ENCODE measurements around the gene TMEM79.

The TMEM79 gene

GRCh38 chr1:156281281-156281680 is 2.8 kb upstream of the TMEM79 start:
- TF ChIP-seq CTCF (IDR thresholded peaks at IDR 0.05) (no peak), ZFX (IDR thresholded peaks at IDR 0.05; ENCODE audit: borderline replicate concordance) (no peak)
- peak overlapping the region; percentile 85 for H3K27ac ChIP-seq

GRCh38 chr1:156281693-156282478 is 2.2 kb upstream of the TMEM79 start:
- H3K27ac ChIP-seq: peak overlapping the region; percentile 85
- no peak for TF ChIP-seq ZFX (IDR thresholded peaks at IDR 0.05; ENCODE audit: borderline replicate concordance)
- TF ChIP-seq CTCF (IDR thresholded peaks at IDR 0.05): no peak

GRCh38 chr1:156282479-156283222 is 1.5 kb upstream of the TMEM79 start, which contains the start of gene SMG5:
Gene SMG5, minus strand, starts transcription at chr1:156282825. Its CDS starts 145 bp downstream, at chr1:156282680.
- H3K27ac ChIP-seq: peak within 1 kb of the TSS; percentile 85
- TF ChIP-seq CTCF (IDR thresholded peaks at IDR 0.05) (no peak), ZFX (IDR thresholded peaks at IDR 0.05; ENCODE audit: borderline replicate concordance) (no peak)

- TF ChIP-seq ZFX (IDR thresholded peaks at IDR 0.05; ENCODE audit: borderline replicate concordance): no peak
- no peak for TF ChIP-seq CTCF (IDR thresholded peaks at IDR 0.05)
- H3K27ac ChIP-seq: peak overlapping the region; percentile 85
These were observed 604 bp upstream of the TMEM79 start for GRCh38 chr1:156283521-156283920.

- TF ChIP-seq ZFX (IDR thresholded peaks at IDR 0.05; ENCODE audit: borderline replicate concordance): no peak
- H3K27ac ChIP-seq: peak overlapping the region; percentile 85
These were observed 632 bp downstream of the TMEM79 start for GRCh38 chr1:156284757-156285156.

GRCh38 chr1:156285437-156285836 is 1.3 kb downstream of the TMEM79 start:
- H3K27ac ChIP-seq: peak overlapping the region; percentile 85; the same call in 1 of the 2 replicates
- TF ChIP-seq ZFX (IDR thresholded peaks at IDR 0.05; ENCODE audit: borderline replicate concordance): no peak
- TF ChIP-seq CTCF (IDR thresholded peaks at IDR 0.05): no peak

GRCh38 chr1:156286061-156286460 is 1.9 kb downstream of the TMEM79 start:
- H3K27ac ChIP-seq: no peak overlapping the region
- TF ChIP-seq ZFX (IDR thresholded peaks at IDR 0.05; ENCODE audit: borderline replicate concordance) (no peak), CTCF (IDR thresholded peaks at IDR 0.05) (no peak)
